GM10248 (cell line): ENCODE measurements around the gene FAT1.
A peak's percentile ranks its signal among the peaks of the same experiment; 100 is the strongest.

ENCODE experiments used
- CTCF ChIA-PET: fragments of 300-600 bp; sonication (Branson Sonifier 250); formaldehyde crosslinking; extraction: SDS; loops from one replicate; lab custom pipeline; 2021; ENCODE audit warnings: antibody characterized with exemption; lab: Yijun Ruan, JAX
- POLR2A ChIA-PET: fragments of 350-650 bp; sonication (Branson Sonifier 250); formaldehyde crosslinking; extraction: SDS; loops from one replicate; lab custom pipeline; 2020; ENCODE audit warnings: antibody characterized with exemption; lab: Yijun Ruan, JAX
- DNase-seq: peaks from one replicate; pipeline ENCODE4 v3.0.0; 2012; ENCODE audit errors: extremely low spot score
- CTCF ChIP-seq: IDR thresholded peaks from 2 replicates; pipeline ENCODE4 v1.5.1; 2012; ENCODE audit warnings: mild to moderate bottlenecking, low read depth; ENCODE audit errors: extremely low read depth, missing control alignments, control extremely low read depth

Gene FAT1

GRCh38 chr4:186680641-186681040, 43.0 kb downstream of the FAT1 start:
- POLR2A ChIA-PET: no interaction called here
- no peak for TF ChIP-seq CTCF
- no peak for DNase-seq
- CTCF ChIA-PET: no interaction called here

- ChIA-PET POLR2A (no interaction called here), CTCF (no interaction called here)
- DNase-seq: no peak
- TF ChIP-seq CTCF: no peak
Measured at GRCh38 chr4:186676531-186677161, 47.0 kb downstream of the FAT1 start.

GRCh38 chr4:186669735-186670134, 53.9 kb downstream of the FAT1 start:
- DNase-seq: no peak
- no peak for TF ChIP-seq CTCF
- POLR2A ChIA-PET: no interaction called here
- CTCF ChIA-PET: interaction anchor here (0.9 to 1.5 kb wide), 2 partner anchors 38 to 69 kb away, joined by 3 to 4 read pairs; no protein-coding TSS in a partner anchor

GRCh38 chr4:186669159-186669731, 54.4 kb downstream of the FAT1 start:
- ChIA-PET POLR2A (no interaction called here), CTCF (no interaction called here)
- TF ChIP-seq CTCF: peak; percentile 1
- DNase-seq: no peak

- CTCF ChIA-PET: interaction anchor here (1.5 kb wide), 1 partner anchor 30 kb away, joined by 3 read pairs; no protein-coding TSS in a partner anchor
Measured at GRCh38 chr4:186666750-186667149, 56.9 kb downstream of the FAT1 start.

GRCh38 chr4:186666252-186666651, 57.4 kb downstream of the FAT1 start:
- DNase-seq: no peak
- TF ChIP-seq CTCF: no peak
- ChIA-PET CTCF (interaction anchor here (1.5 kb wide), 1 partner anchor 30 kb away, joined by 3 read pairs; no protein-coding TSS in a partner anchor), POLR2A (no interaction called here)

More at GRCh38 chr4:186666750-186667149, 56.9 kb downstream of the FAT1 start:
- POLR2A ChIA-PET: no interaction called here
- DNase-seq: no peak
- no peak for TF ChIP-seq CTCF
